Naive thymus-derived CD8-positive, alpha-beta T cell (primary cell): ENCODE measurements around the gene KRT36. TPM values are rescaled to one million over a fixed set of nuclear protein-coding genes. Genes with fewer than 3 reads are reported as not detected.

Experiments used
- microRNA-seq: library from miRNA; unstranded; fragments of <30 nt; microRNA quantifications from one replicate; pipeline ENCODE4 v1.2.0, GENCODE V29; 2022; ENCODE audit warnings: borderline microRNAs expressed
- polyA plus RNA-seq, 3 donors: library from polyadenylated mRNA; unstranded; fragments of 300-500 nt; fragmentation: Illumina TruSeq; gene quantifications; one replicate each; pipeline ENCODE4 v1.2.3, GENCODE V29; 2021
- total RNA-seq, 8 experiments: library from RNA in 2 of 8; stranded (reverse) in 2 of 8; gene quantifications; one replicate each; pipeline ENCODE4 v1.2.3 and lab custom pipeline; 2021 to 2026

The KRT36 gene
- total and polyA plus RNA-seq, 5 experiments from 2014 or later: not detected

Small RNA genes lying within 50 kb of the gene (microRNA-seq; reads per million reads assigned to microRNA genes)
- not detected for gene MIR6510

Other genes starting within 250 kb of the KRT36 start
- gene KRTAP9-4, start 240.2 kb downstream of the KRT36 start, total RNA-seq: not detected
- not detected for gene KRTAP9-4, start 240.2 kb downstream of the KRT36 start, polyA plus RNA-seq
- gene KRTAP9-9, start 234.5 kb downstream of the KRT36 start, total RNA-seq: not detected
- not detected for gene KRTAP9-9, start 234.5 kb downstream of the KRT36 start, polyA plus RNA-seq
- not detected for gene KRTAP9-6, start 224.5 kb downstream of the KRT36 start, total RNA-seq
- not detected for gene KRTAP9-6, start 224.5 kb downstream of the KRT36 start, polyA plus RNA-seq
- not detected for gene KRTAP9-7, start 214.2 kb downstream of the KRT36 start, total RNA-seq
- not detected for gene KRTAP9-7, start 214.2 kb downstream of the KRT36 start, polyA plus RNA-seq
- not detected for gene KRTAP29-1, start 187.1 kb downstream of the KRT36 start, total RNA-seq
- gene KRTAP29-1, start 187.1 kb downstream of the KRT36 start, polyA plus RNA-seq: 1 to 10 TPM in 1 of 3 donors, not detected in 2; 1.1 TPM
- gene KRTAP16-1, start 180.6 kb downstream of the KRT36 start, total RNA-seq: under 1 TPM in 1 of 2 experiments, not detected in 1; 0.23 TPM
- under 1 TPM in 1 of 3 donors, not detected in 2; 0.12 TPM for gene KRTAP16-1, start 180.6 kb downstream of the KRT36 start, polyA plus RNA-seq
- gene KRTAP17-1, start 174.2 kb downstream of the KRT36 start, total RNA-seq: not detected
- not detected for gene KRTAP17-1, start 174.2 kb downstream of the KRT36 start, polyA plus RNA-seq
- gene KRT33A, start 139.1 kb downstream of the KRT36 start, total RNA-seq: not detected
- gene KRT33A, start 139.1 kb downstream of the KRT36 start, polyA plus RNA-seq: not detected
- not detected for gene KRT33B, start 120.1 kb downstream of the KRT36 start, total RNA-seq
- not detected for gene KRT33B, start 120.1 kb downstream of the KRT36 start, polyA plus RNA-seq
- not detected for gene KRT34, start 107.6 kb downstream of the KRT36 start, total RNA-seq
- gene KRT34, start 107.6 kb downstream of the KRT36 start, polyA plus RNA-seq: not detected
- gene KRT31, start 92.3 kb downstream of the KRT36 start, total RNA-seq: not detected
- not detected for gene KRT31, start 92.3 kb downstream of the KRT36 start, polyA plus RNA-seq
- not detected for gene KRT37, start 65.3 kb downstream of the KRT36 start, total RNA-seq
- gene KRT37, start 65.3 kb downstream of the KRT36 start, polyA plus RNA-seq: not detected
- gene KRT38, start 48.9 kb downstream of the KRT36 start, total RNA-seq: not detected
- not detected for gene KRT38, start 48.9 kb downstream of the KRT36 start, polyA plus RNA-seq
- gene KRT32, start 22.5 kb downstream of the KRT36 start, total RNA-seq: not detected
- not detected for gene KRT32, start 22.5 kb downstream of the KRT36 start, polyA plus RNA-seq
- not detected for gene KRT35, start 8.8 kb downstream of the KRT36 start, total RNA-seq
- not detected for gene KRT35, start 8.8 kb downstream of the KRT36 start, polyA plus RNA-seq
- not detected for gene KRT13, start 15.7 kb upstream of the KRT36 start, total RNA-seq
- not detected for gene KRT13, start 15.7 kb upstream of the KRT36 start, polyA plus RNA-seq
- not detected for gene KRT15, start 29.0 kb upstream of the KRT36 start, total RNA-seq
- not detected for gene KRT15, start 29.0 kb upstream of the KRT36 start, polyA plus RNA-seq
- not detected for gene KRT19, start 38.4 kb upstream of the KRT36 start, total RNA-seq
- gene KRT19, start 38.4 kb upstream of the KRT36 start, polyA plus RNA-seq: not detected
- not detected for gene KRT9, start 82.1 kb upstream of the KRT36 start, total RNA-seq
- gene KRT9, start 82.1 kb upstream of the KRT36 start, polyA plus RNA-seq: not detected
- gene KRT14, start 97.0 kb upstream of the KRT36 start, total RNA-seq: not detected
- not detected for gene KRT14, start 97.0 kb upstream of the KRT36 start, polyA plus RNA-seq
- not detected for gene KRT16, start 122.9 kb upstream of the KRT36 start, total RNA-seq
- not detected for gene KRT16, start 122.9 kb upstream of the KRT36 start, polyA plus RNA-seq
- gene KRT17, start 134.7 kb upstream of the KRT36 start, total RNA-seq: not detected
- not detected for gene KRT17, start 134.7 kb upstream of the KRT36 start, polyA plus RNA-seq
- 1,000 to 10,000 TPM; 1,007 to 1,051 TPM for gene EIF1, start 199.0 kb upstream of the KRT36 start, total RNA-seq
- 1,000 to 10,000 TPM; 1,100 to 1,335 (median 1,160) TPM for gene EIF1, start 199.0 kb upstream of the KRT36 start, polyA plus RNA-seq
- gene GAST, start 222.4 kb upstream of the KRT36 start, total RNA-seq: not detected
- not detected for gene GAST, start 222.4 kb upstream of the KRT36 start, polyA plus RNA-seq
- under 1 TPM in 1 of 2 experiments, not detected in 1; 0.11 TPM for gene HAP1, start 244.7 kb upstream of the KRT36 start, total RNA-seq
- gene HAP1, start 244.7 kb upstream of the KRT36 start, polyA plus RNA-seq: not detected